NCI-H526 treated with DMSO at 0.1 percent for 48 hours (cell line): ENCODE data around the gene CDH19.
"Not testable (repeated sequence)": the region's sequence is repeated elsewhere in the genome, so short reads cannot be mapped to it uniquely, and the experiment has no call there.

ENCODE experiments used
- DNase-seq: peaks from one replicate; lab custom pipeline; 2025; lab: John Stamatoyannopoulos, UW

The CDH19 gene

GRCh38 chr18:66566616-66567015 lies 37.3 kb downstream of the CDH19 start:
- no peak for DNase-seq

- no peak for DNase-seq
Observed at GRCh38 chr18:66564236-66564635, 39.7 kb downstream of the CDH19 start.

DNA sequence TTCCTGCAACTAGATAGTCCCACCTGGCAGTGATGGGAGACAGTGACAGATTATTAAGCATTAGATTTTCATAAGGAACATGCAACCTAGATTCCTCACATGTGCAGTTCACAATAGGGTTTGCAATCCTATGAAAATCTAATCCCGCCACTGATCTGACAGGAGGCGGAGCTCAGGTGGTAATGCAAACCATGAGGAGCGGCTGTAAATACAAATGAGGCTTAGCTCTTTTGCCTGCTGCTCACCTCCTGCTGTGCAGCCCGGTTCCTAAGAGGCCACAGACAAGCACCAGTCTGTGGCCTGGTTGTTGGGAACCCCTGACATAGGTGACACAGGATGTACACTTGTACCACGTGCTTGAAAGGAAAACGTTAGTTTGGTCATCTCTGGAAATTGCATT lies 41.6 kb downstream of the CDH19 start:
- DNase-seq = no peak

DNA sequence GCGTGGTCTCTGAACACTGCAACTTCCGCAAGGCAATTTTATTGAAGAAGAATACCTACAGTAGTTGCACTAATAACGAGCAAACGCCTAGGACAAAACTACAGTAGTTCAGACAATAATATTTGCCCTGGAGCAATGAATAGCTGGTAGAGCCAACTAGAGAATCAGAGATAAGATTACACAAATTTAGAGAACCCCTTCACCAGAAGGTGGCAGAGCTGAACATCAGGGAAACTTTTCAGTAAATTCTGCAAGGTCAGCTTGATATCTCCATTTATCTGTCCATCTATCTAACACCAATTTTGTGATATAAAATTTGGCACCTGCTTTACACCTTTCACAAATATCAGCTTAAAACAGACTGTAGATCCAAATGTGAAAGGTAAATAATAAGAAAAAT lies 43.8 kb downstream of the CDH19 start:
- peak; percentile 40 for DNase-seq

GRCh38 chr18:66558773-66559172 lies 45.1 kb downstream of the CDH19 start:
- no peak for DNase-seq

DNA sequence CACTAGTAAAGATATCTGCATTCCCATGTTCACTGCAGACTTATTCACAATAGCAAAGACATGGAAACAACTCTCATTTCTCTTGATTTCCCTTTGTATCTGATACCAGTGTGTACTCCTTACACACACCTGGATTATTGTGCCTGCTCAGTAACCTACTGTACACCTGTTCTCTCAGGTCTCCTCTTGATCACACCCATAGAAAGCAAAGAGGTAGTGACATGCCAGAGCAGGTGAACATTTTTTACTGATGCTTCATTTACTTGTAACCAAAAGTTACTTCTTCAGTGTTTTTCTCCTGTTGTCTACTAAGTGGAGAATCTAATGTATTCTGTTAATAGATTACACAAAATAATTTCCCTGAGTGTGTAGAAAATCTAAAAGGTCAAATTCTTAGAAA lies 46.8 kb downstream of the CDH19 start:
- DNase-seq = no peak

- DNase-seq = no peak
Observed at GRCh38 chr18:66555585-66555984, 48.3 kb downstream of the CDH19 start.

DNA sequence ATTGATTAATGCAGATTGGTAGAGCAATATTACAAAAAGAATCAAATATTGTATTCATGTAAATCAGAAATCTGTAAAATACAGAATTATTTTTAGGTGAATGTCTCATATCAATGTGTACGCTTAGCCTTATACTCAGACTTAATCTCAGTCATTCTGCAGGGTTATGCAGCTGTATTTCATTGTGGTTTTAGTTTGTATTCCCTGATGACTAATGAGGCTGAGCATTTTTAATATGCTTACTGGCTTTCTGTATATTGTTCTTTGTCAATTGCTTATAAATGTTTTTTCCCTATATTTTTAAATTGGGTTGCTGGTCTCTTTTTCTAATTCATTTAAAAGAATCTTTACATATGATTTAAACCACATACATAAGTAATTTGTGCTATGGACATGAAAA lies 50.1 kb downstream of the CDH19 start:
- DNase-seq = no peak

DNA sequence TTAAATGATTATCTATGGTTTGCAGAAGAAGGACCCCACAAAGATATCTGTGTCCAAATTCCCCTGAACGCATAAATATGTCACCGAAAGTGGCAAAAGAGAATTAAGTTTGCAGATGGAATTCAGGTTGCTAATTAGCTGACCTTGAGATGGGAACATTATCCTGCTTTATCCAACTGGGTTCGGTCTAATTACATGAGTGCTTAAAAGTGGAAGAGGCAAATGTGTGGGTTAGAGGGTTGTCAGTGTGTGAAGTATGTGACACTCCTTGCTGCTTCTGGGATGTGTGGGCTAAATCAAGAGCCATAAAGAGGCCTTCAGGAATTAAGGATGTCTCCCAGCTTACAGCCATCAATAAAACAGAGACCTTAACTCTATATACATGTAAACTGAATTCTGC lies 53.5 kb downstream of the CDH19 start:
- DNase-seq = no peak

- DNase-seq = no peak
Observed at GRCh38 chr18:66548747-66549146, 55.1 kb downstream of the CDH19 start.

DNA sequence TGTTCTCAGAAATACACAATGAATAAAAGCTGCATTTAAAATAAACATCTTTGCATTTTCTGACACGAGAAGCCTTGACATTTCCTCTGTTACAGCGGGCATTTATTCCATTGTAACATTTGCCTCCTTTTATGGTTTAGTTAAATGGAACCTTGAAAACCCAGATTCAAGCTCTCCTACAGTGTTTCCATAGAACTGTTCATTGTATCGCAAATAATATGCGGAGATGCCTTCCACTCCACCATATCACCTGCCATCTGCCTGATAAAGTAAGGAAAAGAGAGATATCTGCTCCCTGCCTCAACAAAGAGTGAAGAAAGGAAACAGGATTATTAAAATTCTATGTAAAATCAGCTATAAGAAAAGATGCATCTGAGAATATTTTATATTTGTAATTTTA lies 69.8 kb downstream of the CDH19 start:
- no peak for DNase-seq

DNA sequence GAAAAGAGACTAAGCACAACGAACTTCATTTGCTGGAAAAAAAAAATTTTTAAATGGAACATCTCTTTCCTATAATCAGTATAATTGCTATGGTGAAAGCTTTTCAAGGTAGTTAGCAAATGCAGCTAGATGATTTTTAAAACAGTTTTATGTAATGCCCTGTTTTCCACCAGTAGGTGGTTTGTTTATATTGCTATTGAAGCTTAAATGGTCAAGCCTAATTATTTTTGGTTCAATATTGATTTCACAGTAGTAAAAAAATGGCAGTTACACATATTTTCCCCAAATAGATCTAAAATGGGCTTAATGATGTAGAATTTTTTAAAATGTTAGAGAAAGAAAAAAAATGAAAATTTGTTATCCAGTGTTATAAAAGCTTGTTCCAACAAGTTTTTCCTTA lies 70.2 kb downstream of the CDH19 start:
- DNase-seq = no peak

- DNase-seq = no peak
Observed at GRCh38 chr18:66523219-66523991, 80.5 kb downstream of the CDH19 start.

DNA sequence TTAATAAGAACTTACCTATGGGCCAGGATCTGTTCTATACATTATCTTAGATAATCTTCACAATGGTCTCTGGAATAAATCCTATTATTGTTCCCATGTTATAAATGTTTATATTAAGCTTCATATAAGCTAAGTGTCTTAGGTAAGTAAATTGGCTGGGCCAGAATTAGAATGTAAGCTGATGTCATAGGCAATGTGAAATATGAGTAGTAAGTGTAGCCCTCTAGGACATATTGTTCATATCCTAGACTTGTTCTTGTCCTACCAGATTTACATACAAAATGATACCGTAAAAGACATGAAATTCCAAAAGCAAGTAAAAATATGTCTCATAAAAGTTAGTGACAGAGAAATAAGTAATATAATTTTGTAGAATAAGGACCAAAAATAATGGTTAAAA lies 89.9 kb downstream of the CDH19 start:
- no peak for DNase-seq

DNA sequence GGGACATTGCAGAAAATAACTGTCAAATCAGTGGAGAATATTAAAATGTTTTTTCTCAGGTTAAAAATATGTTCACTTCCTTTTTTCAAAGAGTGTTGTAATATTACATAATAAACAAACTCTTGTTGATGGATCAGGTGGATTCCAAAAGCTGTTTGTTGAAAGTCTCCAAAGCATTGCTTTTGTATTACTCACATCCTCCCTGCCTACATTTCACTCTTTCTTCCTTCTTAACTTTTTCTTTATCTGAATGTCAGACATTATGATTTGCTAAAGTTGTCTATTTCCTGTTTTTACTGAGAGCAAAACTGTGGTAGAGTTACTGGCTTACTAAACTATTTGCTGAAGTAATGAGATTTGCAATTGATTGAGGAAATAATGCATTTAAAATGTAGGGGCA lies 92.1 kb downstream of the CDH19 start:
- DNase-seq = no peak

GRCh38 chr18:66511289-66511688 lies 92.6 kb downstream of the CDH19 start:
- no peak for DNase-seq

DNA sequence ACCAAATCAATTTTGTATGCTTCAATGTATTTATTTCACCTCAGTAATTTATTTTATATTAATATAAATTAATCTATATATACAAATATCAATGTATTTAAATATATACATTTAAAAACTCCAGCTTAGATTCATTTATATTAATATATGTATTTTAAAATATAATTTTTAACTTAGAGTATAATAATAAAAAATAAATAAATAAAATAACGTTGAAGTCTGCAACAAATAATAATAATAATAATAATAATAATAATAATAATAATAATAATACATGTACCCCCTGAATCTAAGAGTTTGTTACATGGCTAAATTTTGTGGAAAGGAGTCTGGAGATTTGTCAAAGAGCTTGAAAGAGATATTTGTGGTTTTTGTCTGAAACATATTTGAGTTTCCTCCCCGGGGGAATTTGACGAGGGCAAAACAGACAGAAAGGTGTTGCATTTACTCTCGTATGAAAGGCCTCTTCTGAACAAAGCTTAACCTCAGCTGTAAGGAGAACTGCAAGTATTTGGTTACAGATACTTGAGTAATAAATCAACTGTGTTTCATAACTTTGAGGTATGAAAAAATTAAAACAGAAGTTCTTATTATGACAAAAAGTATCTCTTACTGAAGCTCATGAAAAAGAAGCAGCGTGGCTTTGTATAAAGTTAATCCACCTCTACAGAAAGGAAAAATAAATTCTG lies 93.4 kb downstream of the CDH19 start:
- no peak for DNase-seq

- DNase-seq = no peak
Observed at GRCh38 chr18:66508937-66509336, 95.0 kb downstream of the CDH19 start.

GRCh38 chr18:66506178-66506577 lies 97.7 kb downstream of the CDH19 start:
- no peak for DNase-seq

- DNase-seq = no peak
Observed at GRCh38 chr18:66497351-66497750, 106.5 kb downstream of the CDH19 start.

DNA sequence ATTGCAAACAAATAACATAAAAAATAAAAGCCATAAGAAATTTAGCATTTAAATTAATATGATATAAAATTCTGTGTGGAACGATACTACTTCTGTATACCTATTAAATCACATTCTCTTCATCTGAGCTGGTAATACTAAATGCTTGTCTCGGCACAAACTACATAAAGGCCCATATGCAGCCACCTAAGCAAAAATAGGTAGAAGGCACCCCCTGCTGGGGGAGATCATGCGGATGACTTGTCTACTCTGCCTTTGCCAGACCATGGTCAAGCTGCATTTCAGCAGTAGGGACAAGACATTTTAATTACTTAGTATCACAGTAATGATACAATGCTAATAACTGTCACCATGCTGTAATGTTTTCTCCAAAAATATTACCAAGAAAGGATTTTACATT lies 108.0 kb downstream of the CDH19 start:
- DNase-seq = peak; percentile 21

- no peak for DNase-seq
Observed at GRCh38 chr18:66473882-66474281, 130.0 kb downstream of the CDH19 start.

GRCh38 chr18:66466184-66466583 lies 137.7 kb downstream of the CDH19 start:
- not testable (repeated sequence) for DNase-seq

DNA sequence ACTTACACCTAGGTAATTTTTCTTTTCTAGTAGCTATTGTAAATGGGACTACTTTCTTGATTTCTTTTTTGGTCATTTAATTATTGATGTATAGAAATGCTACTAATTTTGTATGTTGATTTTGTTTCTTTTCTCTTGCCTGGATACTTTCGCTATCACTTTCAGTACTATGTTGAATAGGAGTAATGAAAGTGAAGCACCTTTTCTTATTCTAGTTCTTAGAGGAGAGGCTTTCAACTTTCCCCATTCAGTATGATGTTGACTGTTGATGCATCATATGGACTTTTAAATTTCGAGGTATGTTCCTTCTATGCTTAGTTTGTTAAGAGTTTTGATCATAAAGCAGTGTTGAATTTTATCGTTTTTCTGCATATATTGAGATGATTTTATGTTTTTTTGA lies 142.5 kb downstream of the CDH19 start:
- no peak for DNase-seq
